HEK293T (cell line): Measurements from ENCODE around the gene DCUN1D2.

ENCODE experiments used
- ARNT ChIP-seq: fragments of 450-650 bp; IDR thresholded peaks from 2 replicates; pipeline ENCODE4 v1.6.1; 2017; ENCODE audit warnings: mild to moderate bottlenecking
- FOXK2 ChIP-seq: fragments of 450-650 bp; IDR thresholded peaks from 2 replicates; pipeline ENCODE4 v1.6.1; 2016; ENCODE audit warnings: mild to moderate bottlenecking
- HDGF ChIP-seq: fragments of 450-650 bp; IDR thresholded peaks from 2 replicates; pipeline ENCODE4 v1.6.1; 2017; ENCODE audit warnings: antibody characterized with exemption, borderline replicate concordance
- LEF1 ChIP-seq: fragments of 450-650 bp; IDR thresholded peaks from 2 replicates; pipeline ENCODE4 v1.6.1; 2017; ENCODE audit warnings: mild to moderate bottlenecking, borderline replicate concordance
- NFRKB ChIP-seq: fragments of 450-650 bp; IDR thresholded peaks from 2 replicates; pipeline ENCODE4 v1.6.1; 2016; ENCODE audit warnings: mild to moderate bottlenecking, moderate library complexity
- PKNOX1 ChIP-seq: fragments of 450-650 bp; IDR thresholded peaks from 2 replicates; pipeline ENCODE4 v1.6.1; 2016
- SP1 ChIP-seq: fragments of 450-650 bp; IDR thresholded peaks from 2 replicates; pipeline ENCODE4 v1.6.1; 2017
- SUZ12 ChIP-seq: fragments of 450-650 bp; IDR thresholded peaks from 2 replicates; pipeline ENCODE4 v1.6.1; 2016; ENCODE audit warnings: mild to moderate bottlenecking

GRCh38 chr13:113452466-113452865 lies 38.0 kb downstream of the DCUN1D2 start:
- TF ChIP-seq LEF1 (no peak), PKNOX1 (no peak), SUZ12 (no peak), FOXK2 (no peak), ARNT (no peak), HDGF (no peak), SP1 (no peak), NFRKB (no peak)
